CD4-positive, alpha-beta T cell treated with Interleukin-17A for 1 hour (primary cell): ENCODE data around the gene MPZL2.

Source experiments
- DNase-seq: peaks from one replicate; pipeline ENCODE4 v3.0.0-alpha.2; 2020

Gene MPZL2

GRCh38 chr11:118240999-118241763, 22.9 kb downstream of the MPZL2 start:
- peak; percentile 83 for DNase-seq

- no peak for DNase-seq
Measured at GRCh38 chr11:118239509-118240205, 24.4 kb downstream of the MPZL2 start.

GRCh38 chr11:118238929-118239328, 25.2 kb downstream of the MPZL2 start:
- no peak for DNase-seq

GRCh38 chr11:118238421-118238820, 25.7 kb downstream of the MPZL2 start:
- no peak for DNase-seq

GRCh38 chr11:118236170-118236569, 27.9 kb downstream of the MPZL2 start:
- no peak for DNase-seq

GRCh38 chr11:118234833-118235232, 29.3 kb downstream of the MPZL2 start:
- DNase-seq: no peak

GRCh38 chr11:118233850-118234249, 30.2 kb downstream of the MPZL2 start:
- no peak for DNase-seq

GRCh38 chr11:118233377-118233776, 30.7 kb downstream of the MPZL2 start:
- no peak for DNase-seq

- DNase-seq: no peak
Measured at GRCh38 chr11:118232659-118233058, 31.4 kb downstream of the MPZL2 start.

- no peak for DNase-seq
Measured at GRCh38 chr11:118231461-118231860, 32.6 kb downstream of the MPZL2 start.

- DNase-seq: peak; percentile 79
Measured at GRCh38 chr11:118230088-118230487, 34.0 kb downstream of the MPZL2 start.

GRCh38 chr11:118229274-118229847, 34.7 kb downstream of the MPZL2 start:
- no peak for DNase-seq

GRCh38 chr11:118227865-118228785, 36.0 kb downstream of the MPZL2 start:
- peak; percentile 68 for DNase-seq

- peak; percentile 46 for DNase-seq
Measured at GRCh38 chr11:118226781-118227180, 37.3 kb downstream of the MPZL2 start.

GRCh38 chr11:118226296-118226695, 37.8 kb downstream of the MPZL2 start:
- no peak for DNase-seq

GRCh38 chr11:118224511-118225188, 39.4 kb downstream of the MPZL2 start, which contains the start of gene JAML:
Gene JAML (minus strand): TSS chr11:118225011. CDS start chr11:118214866, 10,145 bp downstream.
- peak; percentile 78 for DNase-seq

GRCh38 chr11:118223992-118224391, 40.1 kb downstream of the MPZL2 start:
- DNase-seq: peak; percentile 46

- no peak for DNase-seq
Measured at GRCh38 chr11:118223570-118223969, 40.5 kb downstream of the MPZL2 start.

- no peak for DNase-seq
Measured at GRCh38 chr11:118222437-118222836, 41.7 kb downstream of the MPZL2 start.

GRCh38 chr11:118221419-118221818, 42.7 kb downstream of the MPZL2 start:
- DNase-seq: no peak

GRCh38 chr11:118219732-118220131, 44.4 kb downstream of the MPZL2 start:
- DNase-seq: no peak

- DNase-seq: no peak
Measured at GRCh38 chr11:118219244-118219643, 44.9 kb downstream of the MPZL2 start.
